Left kidney (tissue), 2 donors: ENCODE measurements around the gene GSKIP. TPM values are rescaled to one million over a fixed set of nuclear protein-coding genes. Genes with fewer than 3 reads are reported as not detected.

Experiments
- DNase-seq: peaks from one replicate; pipeline ENCODE4 v3.0.0-alpha.2; 2013
- polyA plus RNA-seq: library from polyadenylated mRNA; unstranded; fragments of 120-200 nt; gene quantifications from one replicate; pipeline ENCODE4 v1.2.1, GENCODE V29; 2013; ENCODE audit not compliant: insufficient read length

GSKIP gene
- polyA plus RNA-seq, 1 donor: 35.0 TPM

DNA sequence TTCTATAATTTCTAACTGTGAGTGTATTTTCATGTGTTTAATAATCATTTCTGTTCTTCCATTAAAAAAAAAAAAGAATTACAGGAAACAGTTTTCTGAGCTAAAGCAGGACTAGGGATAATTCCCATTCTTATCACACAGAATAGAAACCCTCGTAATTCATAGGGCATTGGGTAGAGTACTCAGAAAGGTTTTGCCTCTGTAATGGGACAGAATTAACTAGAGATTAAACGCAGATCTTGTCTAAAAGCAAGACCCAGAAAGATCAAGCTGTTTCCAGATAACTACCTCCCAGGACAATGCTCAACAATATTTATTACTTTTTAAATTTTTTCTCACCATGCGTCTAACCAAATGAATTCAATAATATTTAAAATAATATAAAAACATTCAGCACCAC, 10.2 kb downstream of the GSKIP start:
- no peak for DNase-seq

DNA sequence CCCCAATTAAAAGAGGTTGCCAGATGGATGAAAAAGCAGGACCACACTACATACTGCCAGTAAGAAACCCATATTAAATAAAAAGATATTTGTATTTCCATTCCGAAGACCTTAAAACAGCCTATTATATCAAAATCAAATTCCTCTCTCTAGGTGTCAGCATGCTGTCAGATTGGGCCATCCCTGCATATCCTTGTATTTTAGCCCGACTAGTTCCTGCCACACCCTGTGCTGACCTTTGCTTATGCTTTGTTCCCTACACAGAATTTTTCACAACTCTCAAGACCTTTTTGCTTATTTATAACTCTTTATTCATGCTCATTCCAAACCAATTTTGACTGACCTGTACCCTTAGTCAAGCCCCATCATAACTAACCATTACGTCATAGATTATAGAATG, 12.8 kb downstream of the GSKIP start:
- no peak for DNase-seq

DNA sequence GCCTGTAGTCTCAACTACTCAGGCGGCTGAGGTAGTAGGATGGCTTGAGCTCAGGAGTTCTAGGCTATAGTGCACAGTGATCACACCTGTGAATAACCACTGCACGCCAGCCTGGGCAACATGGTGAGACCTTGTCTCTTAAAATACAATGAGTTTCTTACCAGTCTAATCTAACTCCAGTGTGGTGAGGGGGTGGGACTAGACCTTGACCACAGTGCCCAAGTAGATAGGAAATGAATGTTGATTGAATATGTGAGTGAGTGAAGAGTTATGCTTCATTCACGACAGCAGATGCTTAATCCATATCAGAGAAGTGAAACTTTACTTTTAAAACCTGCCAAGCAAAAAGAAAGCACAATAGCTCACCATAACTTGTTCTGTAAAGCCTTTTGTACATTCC, 17.4 kb downstream of the GSKIP start:
- no peak for DNase-seq

DNA sequence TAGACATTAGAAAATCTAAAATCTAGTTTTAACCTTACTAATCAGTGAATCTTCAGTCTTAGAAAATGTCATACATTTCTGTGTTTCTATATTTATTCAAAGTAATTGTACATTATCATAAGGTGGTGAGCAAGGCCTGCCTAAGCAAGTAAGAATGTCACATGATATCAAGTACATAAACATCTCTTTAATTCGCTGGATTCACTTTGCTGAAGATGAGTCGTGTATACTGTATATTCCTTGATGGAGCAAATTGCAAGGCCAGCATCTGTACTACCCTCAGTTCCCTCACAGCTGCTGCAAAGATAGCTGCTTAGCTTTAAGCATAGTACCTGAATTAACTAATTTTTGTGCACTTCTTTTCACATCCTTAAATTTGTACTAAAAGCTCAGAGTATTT, 20.1 kb downstream of the GSKIP start:
- no peak for DNase-seq

DNA sequence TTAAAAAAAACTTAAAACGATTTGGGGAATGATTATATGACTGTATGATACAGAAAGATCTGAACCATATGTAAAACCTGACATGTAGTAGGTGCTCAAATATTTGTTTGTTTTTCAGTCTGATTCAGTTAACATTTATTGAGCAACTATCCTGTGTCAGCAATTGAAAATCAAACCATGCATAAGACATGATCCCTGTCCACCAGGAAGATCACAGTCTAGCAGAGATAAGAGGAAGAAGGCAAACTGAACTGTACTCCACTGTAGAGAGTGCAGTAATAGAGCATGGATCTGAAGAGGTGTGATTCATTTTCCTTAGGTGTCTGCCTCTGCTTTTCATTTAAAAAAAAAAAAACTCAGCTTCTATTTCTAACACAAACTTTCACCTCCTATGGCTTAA, 20.7 kb downstream of the GSKIP start:
- DNase-seq: no peak

DNA sequence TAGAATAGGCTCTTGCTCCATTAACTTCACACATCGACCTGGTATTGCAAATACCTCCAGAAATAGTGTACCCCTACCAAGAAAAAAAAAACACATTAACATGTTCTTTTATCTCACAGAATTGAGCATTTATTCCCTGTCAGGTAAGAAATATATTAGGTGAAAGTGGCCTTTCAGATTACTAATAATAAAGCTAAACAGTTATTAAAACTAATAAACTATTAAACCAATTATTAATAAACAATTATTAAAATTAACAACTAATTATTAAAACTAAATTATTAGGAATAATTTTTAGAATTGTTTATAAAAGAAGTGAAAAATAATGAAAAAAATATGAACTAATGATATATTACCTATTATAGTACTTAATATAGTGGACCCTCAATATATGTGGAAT, 21.4 kb downstream of the GSKIP start:
- DNase-seq: no peak

DNA sequence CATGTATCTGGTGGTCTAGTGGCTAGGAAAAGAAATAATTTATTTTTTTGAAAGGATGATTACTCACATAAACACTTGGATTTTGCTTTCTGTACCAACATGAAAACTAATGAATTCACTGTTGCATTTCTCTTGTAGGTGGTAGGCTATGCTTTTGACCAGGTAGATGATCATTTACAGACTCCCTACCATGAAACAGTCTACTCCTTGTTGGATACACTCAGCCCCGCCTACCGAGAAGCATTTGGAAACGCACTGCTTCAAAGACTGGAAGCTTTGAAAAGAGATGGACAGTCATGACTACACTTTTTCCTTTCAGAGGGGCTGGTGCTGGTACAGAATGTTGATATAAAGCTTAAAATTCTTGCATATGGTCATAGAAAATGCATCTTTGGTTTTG, 22.1 kb downstream of the GSKIP start:
- no peak for DNase-seq

DNA sequence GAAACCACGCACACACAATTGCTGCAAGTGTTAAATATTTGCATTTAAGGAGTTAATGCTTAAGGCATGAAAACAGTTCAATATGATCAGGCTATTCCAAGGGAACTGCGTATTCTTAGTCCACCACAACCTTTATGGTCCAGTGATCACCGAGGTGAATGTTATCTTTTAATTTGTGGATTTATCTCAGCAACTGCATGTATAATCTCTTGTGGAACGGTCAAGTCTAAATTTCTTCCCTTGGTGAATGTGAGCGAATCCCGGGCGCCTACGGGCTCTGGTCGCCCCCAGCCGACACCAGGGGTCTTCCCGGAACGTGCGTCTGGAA, 27.6 kb downstream of the GSKIP start:
- no peak for DNase-seq

DNA sequence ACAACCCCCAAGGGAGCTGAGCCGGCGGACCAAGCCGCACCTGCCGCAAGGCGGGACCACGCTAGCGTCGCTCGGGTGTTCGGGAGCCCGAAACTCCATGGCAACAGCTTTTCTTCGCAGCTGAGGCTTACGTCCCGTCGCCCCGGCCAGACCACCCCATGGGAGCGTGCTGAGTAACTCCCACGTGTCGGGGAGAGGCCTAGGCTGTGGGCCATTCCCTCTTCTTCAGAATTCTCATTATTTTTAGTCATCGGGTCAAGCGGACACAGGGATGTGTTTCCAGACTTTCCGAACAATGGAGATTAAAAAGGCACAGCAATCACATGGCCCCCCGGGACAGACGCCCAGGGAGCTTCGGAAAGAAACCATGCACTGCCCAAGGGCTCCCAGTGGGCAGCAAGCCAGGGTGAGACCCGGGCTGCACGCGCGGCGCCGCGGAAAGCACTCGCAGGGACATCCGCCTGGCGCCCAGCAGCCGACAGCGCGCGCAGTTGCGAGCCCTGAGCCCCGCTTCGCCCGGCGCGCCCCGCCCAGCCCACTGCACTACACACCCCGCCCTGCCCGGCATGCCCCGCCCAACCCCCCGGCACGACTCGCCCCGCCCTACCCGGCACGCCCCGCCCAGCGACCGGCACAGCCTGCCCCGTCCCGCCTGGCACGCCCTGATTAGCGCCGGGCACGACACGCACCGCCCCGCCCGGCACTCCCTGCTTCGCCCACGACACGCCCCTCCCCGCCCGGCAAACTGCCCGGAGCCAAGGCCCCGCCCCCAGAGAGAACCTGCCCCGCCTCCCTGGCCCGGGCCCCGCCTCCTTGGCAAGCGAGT, 28.2 kb downstream of the GSKIP start:
- peak; percentile 92 for DNase-seq

DNA sequence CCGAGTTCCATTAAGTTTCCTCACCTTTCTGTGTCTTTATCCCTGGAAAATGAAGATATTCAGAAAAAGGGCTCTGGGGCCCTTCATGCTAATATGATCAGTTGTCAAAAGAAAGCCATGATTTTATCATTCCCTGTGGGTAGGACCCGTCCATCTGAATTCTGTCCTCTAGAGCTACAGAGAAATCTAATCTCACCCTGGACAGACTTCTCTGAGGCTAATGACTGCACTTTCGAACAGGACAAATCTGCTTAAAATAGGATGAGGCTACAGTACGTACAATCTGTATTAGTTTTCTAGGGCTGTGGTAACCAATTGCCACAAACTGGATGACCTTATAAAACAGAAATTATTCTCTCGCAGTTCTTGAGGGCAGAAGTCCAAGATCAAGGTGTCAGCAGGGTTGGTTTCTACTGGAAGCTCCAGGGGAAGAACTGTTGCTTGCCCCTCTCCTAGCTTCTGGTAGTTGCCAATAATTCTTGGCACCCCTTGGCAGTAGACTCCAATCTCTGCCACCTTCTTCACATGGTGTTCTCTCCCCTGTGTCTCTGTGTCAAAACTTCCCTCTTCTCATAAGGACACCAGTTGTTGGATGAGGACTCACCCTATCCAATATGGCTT, 29.9 kb downstream of the GSKIP start:
- DNase-seq: no peak

DNA sequence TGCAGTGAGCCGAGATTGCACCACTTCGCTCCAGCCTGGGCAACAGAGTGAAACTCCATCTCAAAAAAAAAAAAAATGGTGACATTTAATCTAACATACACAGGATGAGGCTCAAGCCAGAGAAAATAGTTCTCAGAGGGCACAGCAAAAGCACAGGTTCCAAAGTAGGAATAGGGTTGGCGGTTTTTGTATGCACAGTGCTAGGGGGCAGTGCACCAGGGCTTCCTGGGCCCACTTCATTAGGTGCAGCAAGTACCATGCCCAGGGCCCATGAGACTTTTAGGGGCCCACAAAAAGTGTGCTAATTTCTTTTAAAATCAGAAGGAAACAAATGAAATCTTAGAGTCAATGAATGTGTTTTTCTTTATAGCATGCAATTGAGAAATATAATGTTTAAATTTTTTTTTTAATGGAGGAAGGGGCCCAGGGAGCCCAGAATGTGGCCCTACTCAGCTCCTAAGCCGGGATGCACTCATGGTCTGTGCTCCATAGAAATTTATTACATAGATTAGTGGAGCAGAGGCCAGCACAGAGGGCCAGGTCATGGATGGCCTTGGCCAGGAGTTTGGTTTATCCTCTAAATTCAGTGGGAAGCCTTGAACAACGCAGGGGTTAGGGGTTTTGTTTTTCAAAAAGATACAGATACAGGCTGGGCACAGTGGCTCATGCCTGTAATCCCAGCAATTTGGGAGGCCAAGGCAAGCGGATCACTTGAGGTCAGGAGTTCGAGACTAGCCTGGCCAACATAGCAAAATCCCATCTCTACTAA, 30.9 kb downstream of the GSKIP start:
- no peak for DNase-seq

DNA sequence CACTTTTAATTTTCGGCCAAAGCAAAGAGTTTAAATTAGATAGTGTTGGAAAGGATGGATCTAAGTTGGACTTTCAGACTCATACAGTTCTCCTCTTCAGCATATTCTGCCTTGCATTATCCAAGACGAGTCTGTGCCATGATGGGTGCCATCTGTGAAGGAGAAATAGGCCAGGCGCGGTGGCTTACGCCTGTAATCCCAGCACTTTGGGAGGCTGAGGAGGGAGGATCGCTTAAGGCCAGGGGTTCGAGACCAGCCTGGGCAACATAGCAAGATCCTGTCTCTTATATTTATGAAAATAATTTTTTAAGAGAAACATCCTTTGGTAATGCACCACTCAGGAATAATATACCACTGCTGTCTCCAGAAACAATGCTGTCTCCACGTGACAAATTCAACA, 35.1 kb downstream of the GSKIP start:
- no peak for DNase-seq

DNA sequence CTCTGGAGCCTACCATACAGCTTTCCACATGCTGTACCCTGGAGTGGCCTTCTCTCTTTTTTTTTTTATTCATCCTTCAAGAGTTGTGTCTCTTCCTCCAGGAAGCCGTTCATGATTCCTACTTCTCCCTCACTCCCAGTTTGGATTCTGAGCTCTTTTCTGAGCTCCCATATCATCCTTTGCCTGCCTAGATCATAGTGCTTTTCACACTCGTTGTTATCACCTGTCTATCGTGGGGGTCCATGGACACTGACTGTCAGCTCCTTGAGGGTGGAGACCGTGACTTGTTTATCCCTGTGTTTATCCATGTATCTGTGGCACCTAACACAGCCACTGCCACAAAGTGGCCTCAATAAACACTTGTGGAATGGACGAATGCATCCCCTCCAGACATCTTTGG, 35.6 kb downstream of the GSKIP start:
- DNase-seq: no peak

DNA sequence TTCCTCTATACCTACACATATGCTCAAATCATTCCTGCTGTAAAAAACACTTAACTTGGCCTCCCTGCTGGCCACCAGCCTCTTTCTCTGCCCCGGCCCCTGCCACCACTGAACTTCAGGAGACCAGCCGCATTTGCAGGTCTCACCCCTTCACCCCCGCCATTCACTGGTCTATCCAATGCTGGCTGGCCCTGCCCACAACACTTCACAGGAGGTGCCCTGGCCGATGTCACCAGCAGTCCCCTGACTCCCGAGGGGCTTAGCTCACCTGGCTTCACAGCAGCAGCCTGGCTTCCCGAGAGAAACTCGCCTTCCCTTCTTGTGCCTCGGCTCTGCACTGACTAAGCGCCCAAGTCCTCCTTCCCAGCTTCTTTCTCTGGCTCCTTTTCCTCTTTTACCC, 36.1 kb downstream of the GSKIP start:
- no peak for DNase-seq

DNA sequence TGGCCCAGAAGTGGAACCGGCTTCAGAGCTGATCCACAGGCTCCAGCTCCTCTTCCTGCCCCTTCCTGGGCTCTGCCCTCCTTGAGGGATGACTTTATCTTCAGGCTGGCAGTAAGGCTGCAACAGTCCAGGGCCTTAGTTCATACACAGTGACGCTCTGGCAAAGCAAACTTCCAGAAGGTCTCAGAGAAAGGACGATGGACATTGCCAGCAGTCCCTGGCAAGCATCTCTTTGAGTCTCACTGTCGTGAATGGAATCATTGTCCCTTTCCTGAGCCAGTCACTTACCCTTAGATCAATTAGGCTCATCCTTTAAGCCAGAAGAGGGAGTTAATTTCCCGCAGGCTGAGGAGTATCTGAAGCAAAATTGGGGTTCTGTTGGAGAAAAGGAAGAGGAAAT, 37.2 kb downstream of the GSKIP start:
- DNase-seq: no peak

DNA sequence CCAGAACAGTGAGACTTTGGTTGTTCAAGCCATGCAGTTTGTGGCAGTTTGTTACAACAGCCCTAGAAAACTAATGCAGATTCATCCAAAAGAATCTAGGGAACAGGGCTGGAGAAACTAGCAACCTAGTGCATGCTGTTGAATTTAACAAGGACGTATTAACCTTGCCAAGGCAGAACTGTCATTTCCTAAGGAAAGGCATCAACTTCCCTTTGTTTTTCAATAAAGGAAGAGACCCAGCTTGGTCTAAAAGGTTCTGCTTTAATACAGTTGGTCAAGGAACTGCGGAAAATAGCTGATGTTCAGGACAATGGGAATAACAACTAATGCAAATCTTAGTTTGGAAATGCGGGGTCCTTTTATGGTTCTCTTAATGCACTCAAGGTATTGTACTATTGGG, 40.1 kb downstream of the GSKIP start:
- DNase-seq: no peak

DNA sequence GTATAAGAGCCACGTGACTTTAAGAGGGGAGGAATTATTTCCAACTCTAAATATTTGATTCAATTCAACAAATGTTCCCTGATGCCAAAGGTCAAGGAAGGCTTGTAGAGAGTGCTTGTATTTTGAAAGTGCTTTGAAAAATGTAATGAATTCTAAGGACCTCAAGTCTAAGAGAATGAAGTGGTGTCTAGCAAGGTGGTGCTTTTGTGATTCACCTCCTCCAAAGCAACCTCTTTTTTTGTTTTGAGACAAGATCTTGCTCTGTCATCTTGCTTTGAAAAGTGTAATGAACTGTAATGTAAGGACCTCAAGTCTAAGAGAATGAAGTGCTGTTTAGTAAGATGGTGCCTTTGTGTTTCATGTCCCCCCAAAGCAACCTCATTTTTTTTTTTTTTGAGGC, 42.4 kb downstream of the GSKIP start:
- DNase-seq: no peak

DNA sequence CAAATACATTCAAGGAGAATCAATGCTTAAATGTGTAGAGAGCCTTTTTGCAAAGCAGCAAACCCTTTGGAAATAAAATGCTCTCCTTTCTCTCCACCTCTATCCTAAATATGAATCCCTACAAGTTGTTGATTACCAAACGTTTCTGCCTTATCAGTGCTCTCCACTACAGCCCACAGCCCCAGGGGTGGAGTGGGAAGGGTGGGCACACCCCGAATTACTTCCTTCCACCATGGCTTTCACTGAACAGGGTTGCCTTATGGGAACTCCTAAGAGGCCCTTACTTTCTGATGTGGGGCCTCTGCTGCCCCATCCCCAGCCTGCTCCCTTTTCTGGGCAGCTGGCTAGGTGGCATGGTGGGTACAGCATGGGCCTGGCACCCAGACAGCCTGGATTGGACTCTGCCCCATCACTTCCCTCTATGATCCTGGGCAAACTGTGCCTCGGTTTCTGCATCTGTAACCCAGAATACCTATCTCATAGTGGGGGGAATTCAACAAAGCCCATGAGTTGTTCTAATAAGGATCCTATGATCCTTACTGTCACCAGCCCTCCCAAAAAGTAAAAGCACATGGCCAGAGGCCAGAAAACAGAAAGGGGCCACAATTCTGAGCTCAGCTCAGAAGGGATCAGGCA, 44.7 kb downstream of the GSKIP start:
- DNase-seq: no peak

DNA sequence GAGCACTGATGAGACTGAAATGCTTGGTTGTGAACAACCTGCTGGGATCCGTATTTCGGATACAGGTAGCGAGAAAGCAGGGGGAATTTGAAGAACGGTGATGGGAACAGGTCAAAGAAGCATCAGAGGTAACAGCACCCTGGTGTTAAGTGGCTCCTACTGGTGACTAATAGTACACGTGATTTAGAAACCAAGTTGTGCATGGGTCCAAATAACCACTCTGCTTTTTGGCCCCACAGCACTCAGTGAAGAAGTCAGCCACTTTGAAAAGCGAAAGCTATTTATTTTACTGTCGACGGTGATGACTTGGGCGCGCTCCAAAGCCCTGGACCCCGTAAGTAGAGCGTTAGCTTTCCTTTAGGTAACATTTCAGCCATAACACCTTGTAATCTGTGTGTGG, 45.3 kb downstream of the GSKIP start:
- DNase-seq: no peak

DNA sequence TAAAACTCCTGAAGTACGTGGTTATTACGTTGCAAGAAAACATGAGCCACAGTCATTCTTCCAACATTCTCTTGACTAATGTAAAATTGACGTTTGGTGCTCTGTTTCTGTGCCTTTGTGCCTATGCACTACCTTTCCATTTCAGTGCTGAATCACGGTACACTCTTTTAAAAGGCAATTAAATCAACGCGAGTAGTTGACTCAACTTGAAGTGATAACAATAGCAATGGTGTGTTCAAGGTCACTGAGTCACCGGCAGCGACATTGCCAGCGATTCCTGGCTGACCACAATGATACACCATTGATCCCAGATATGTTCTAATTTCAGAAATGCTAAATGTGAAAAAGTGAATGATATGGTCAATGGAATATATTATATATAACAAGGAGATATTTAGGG, 46.4 kb downstream of the GSKIP start:
- no peak for DNase-seq

DNA sequence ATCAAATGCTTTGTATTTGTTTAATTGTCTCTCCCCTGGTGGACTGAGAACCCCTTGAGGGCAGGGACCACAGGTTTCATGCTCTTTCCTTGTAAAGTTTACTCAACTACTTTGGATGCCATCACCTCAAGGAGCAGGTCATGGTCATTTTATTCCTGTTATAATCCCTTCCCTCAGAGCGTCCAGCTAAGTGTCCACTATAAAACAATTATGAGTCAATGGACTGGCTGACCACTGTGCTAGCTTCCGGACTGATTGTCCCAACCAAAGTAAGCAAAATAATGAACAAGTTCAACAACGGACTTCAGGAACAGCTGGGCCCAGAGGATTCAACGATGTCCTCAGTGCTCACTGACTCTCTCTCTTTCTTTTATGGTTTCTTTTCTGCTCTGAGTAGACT, 46.8 kb downstream of the GSKIP start:
- DNase-seq: no peak

DNA sequence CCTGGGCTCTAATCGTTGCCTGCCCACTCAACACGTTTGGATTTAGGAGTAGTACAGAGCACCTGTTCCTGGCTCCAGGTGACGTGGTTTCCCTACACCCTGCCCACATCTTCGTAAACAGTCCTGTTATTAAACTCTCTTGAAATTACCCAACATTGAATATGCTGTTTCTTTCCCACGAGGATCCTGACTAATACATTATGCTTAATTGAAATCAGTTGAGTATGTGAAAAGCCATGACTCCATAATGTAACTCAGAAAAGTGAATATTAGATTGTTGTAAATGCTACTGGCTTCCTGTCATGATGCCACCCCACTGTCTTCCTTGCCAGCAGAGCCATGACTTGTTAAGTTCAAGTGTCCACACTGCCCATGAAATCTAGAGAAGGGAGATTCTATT, 50.2 kb downstream of the GSKIP start:
- DNase-seq: no peak

DNA sequence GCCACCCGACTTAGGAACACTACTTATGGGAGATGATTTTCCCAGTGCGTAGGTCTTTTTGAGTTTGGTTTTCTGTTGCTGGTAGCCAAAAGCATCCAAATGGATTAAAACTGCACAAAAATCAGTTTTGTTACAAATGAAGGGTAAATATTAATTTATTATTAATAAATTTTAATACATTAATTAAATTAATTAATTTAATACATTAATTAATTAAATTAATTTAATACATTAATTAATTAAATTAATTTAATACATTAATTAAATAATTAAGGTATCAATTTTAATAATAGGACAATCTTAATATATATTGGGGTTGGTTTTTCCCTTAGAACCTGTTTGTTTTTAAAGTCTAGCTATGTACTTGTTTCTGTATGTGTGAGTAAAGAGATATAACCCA, 52.2 kb downstream of the GSKIP start:
- no peak for DNase-seq
